GM12878 (cell line): ENCODE results near the gene UBE2E1. TPM values are rescaled to one million over a fixed set of nuclear protein-coding genes. Genes with fewer than 3 reads are reported as not detected.

Experiments
- ATF7 ChIP-seq: fragments of 450-650 bp; IDR thresholded peaks from 2 replicates; pipeline ENCODE4 v1.6.1; 2016; ENCODE audit warnings: low read depth, mild to moderate bottlenecking
- BHLHE40 ChIP-seq, 2 experiments: fragments of 450-650 bp in 1 of 2; IDR thresholded peaks; 2 replicates each; pipeline ENCODE4 v1.6.1; 2011 to 2017; ENCODE audit warnings: low read depth in 2 of 2, borderline replicate concordance in 1 of 2, improper control_type of control experiment in 1 of 2, low read length in 1 of 2, mild to moderate bottlenecking in 1 of 2
- GABPA ChIP-seq: IDR thresholded peaks from 2 replicates; pipeline ENCODE4 v1.6.1; 2014; ENCODE audit warnings: antibody characterized with exemption, low read depth, mild to moderate bottlenecking, inconsistent platforms
- LARP7 ChIP-seq: fragments of 450-650 bp; IDR thresholded peaks from 2 replicates; pipeline ENCODE4 v1.6.1; 2017; ENCODE audit warnings: mild to moderate bottlenecking
- POLR2A ChIP-seq: IDR thresholded peaks from 2 replicates; pipeline ENCODE4 v1.6.1; 2011; ENCODE audit warnings: low read depth, mild to moderate bottlenecking, low read length
- STAT3 ChIP-seq: IDR thresholded peaks from 2 replicates; pipeline ENCODE4 v1.6.1; 2011; ENCODE audit warnings: low read depth, low read length, improper control_type of control experiment
- ZSCAN29 ChIP-seq: fragments of 450-650 bp; IDR thresholded peaks from 2 replicates; pipeline ENCODE4 v1.6.1; 2017; ENCODE audit warnings: mild to moderate bottlenecking, moderate library complexity
- polyA plus RNA-seq, 11 experiments: library from polyadenylated mRNA; depleted of rRNA in 4 of 11; unstranded in 6 of 11; stranded (reverse) in 5 of 11; fragments of >200 nt; fragmentation: Nextera tagmentation in 4 of 11; fragmentation: Illumina TruSeq in 1 of 11; extraction: Ambion mirVana in 4 of 11; extraction: Trizol in 1 of 11; gene quantifications; 1 replicate in 1 of 11; 2 replicates in 10 of 11; pipeline versions ENCODE4 v1.2.1 to v1.2.3, GENCODE V29; 2011 to 2016; ENCODE audit warnings: inconsistent platforms in 2 of 11, missing spikeins in 2 of 11, low read depth in 1 of 11
- total RNA-seq, 4 experiments: library from RNA; depleted of rRNA in 3 of 4; stranded (reverse); fragments of >200 nt in 3 of 4; fragmentation: Illumina TruSeq in 1 of 4; extraction: Trizol in 1 of 4; gene quantifications; 2 replicates each; pipeline versions ENCODE4 v1.2.1 to v1.2.3, GENCODE V29; 2013 to 2021
- TF ChIP-seq, protein P1 (sequence below), 3 experiments: IDR thresholded peaks in 2 of 3; conservative IDR thresholded peaks in 1 of 3; 2 replicates each; pipeline ENCODE4 v1.5.1; 2011; ENCODE audit warnings: low read depth in 3 of 3, low read length in 3 of 3, mild to moderate bottlenecking in 3 of 3, control low read depth in 2 of 3, moderate library complexity in 2 of 3, inconsistent platforms in 1 of 3, mixed read lengths in 1 of 3; ENCODE audit not compliant: control insufficient read depth in 2 of 3, insufficient read depth in 1 of 3; ENCODE audit errors: extremely low read depth in 1 of 3
- TF ChIP-seq, protein P2 (sequence below): fragments of 450-650 bp; IDR thresholded peaks from 2 replicates; pipeline ENCODE4 v1.6.1; 2017; ENCODE audit warnings: mild to moderate bottlenecking

The UBE2E1 gene
- total and polyA plus RNA-seq, 10 of the 15 experiments (the other 5 are each of a cell fraction or from before 2014, with no cell fraction given): 18.7 to 425 (median 147) TPM

DNA sequence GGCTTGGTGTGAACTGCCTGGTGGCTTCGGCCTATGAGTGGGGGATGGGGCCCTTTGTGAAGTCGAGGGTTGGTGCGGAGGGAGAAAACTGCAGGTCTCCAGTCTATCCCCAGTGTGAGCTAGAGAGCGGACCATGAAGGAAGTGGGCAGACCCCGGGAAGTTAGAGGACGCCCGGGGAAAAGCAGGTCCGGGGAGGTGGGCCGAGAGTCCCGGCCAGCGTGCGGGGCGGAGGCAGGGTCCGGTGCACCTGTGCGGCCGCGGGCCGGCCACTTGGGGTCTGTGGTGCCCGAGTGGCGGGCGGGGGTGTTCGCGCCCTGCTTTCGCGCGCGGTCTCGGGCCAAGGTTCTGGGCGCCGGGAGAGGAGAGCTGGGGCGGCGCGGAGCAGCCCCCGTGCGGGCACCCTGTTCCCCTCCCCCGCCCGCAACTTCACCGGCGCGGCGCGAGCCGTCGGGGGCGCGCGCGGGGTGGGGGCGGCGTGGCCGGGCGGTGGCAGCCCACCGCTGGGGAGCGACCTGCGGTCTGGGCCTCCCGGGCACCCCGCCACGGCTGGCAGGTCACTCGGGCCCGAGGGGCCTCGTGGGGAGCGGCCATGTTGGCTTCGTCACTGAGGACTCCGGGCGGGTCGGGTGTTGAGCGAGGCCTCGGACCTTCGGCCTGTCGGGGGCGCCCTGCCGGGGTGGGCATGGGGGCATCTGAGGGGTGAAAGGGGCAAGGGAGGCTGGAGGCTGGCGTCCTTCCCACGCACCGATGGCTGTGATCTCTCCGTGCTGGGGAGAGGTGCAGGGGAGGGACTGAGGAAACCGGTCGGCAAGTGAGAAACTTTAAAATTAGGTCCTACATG, 4.8 kb downstream of the UBE2E1 start (continued):
- peak; percentile 63; the same call in 1 of the 2 replicates for TF ChIP-seq POLR2A
- TF ChIP-seq ZSCAN29: 0 out of 2 replicates have a peak, but pooled peaks have one; percentile 47
- TF ChIP-seq ATF7: 0 out of 2 replicates have a peak, but pooled peaks have one; percentile 20
- TF ChIP-seq, protein P1, sequence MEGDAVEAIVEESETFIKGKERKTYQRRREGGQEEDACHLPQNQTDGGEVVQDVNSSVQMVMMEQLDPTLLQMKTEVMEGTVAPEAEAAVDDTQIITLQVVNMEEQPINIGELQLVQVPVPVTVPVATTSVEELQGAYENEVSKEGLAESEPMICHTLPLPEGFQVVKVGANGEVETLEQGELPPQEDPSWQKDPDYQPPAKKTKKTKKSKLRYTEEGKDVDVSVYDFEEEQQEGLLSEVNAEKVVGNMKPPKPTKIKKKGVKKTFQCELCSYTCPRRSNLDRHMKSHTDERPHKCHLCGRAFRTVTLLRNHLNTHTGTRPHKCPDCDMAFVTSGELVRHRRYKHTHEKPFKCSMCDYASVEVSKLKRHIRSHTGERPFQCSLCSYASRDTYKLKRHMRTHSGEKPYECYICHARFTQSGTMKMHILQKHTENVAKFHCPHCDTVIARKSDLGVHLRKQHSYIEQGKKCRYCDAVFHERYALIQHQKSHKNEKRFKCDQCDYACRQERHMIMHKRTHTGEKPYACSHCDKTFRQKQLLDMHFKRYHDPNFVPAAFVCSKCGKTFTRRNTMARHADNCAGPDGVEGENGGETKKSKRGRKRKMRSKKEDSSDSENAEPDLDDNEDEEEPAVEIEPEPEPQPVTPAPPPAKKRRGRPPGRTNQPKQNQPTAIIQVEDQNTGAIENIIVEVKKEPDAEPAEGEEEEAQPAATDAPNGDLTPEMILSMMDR (IDR thresholded peaks at IDR 0.05 in 2 of 3, conservative IDR thresholded peaks at IDR 0.05 in 1 of 3; ENCODE audit: control insufficient read depth in 2 of 3, extremely low read depth in 1 of 3, insufficient read depth in 1 of 3, low read depth in 3 of 3, low read length in 3 of 3): peak in 2 of 3 experiments; percentile 29 to 35; a peak in 4 of 6 replicates
- TF ChIP-seq, protein P2, sequence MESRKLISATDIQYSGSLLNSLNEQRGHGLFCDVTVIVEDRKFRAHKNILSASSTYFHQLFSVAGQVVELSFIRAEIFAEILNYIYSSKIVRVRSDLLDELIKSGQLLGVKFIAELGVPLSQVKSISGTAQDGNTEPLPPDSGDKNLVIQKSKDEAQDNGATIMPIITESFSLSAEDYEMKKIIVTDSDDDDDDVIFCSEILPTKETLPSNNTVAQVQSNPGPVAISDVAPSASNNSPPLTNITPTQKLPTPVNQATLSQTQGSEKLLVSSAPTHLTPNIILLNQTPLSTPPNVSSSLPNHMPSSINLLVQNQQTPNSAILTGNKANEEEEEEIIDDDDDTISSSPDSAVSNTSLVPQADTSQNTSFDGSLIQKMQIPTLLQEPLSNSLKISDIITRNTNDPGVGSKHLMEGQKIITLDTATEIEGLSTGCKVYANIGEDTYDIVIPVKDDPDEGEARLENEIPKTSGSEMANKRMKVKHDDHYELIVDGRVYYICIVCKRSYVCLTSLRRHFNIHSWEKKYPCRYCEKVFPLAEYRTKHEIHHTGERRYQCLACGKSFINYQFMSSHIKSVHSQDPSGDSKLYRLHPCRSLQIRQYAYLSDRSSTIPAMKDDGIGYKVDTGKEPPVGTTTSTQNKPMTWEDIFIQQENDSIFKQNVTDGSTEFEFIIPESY: no peak
- TF ChIP-seq GABPA: no peak
- no peak for TF ChIP-seq STAT3
- peak; percentile 3 to 71; a peak in 3 of 4 replicates for TF ChIP-seq BHLHE40 (IDR thresholded peaks at IDR 0.05; ENCODE audit: borderline replicate concordance in 1 of 2, low read depth in 2 of 2, low read length in 1 of 2)
- peak; percentile 97 for TF ChIP-seq LARP7
- TF ChIP-seq, all 136 proteins: peak for 26
